ENCODE data around the gene ZNF438.

Gene ZNF438

DNA sequence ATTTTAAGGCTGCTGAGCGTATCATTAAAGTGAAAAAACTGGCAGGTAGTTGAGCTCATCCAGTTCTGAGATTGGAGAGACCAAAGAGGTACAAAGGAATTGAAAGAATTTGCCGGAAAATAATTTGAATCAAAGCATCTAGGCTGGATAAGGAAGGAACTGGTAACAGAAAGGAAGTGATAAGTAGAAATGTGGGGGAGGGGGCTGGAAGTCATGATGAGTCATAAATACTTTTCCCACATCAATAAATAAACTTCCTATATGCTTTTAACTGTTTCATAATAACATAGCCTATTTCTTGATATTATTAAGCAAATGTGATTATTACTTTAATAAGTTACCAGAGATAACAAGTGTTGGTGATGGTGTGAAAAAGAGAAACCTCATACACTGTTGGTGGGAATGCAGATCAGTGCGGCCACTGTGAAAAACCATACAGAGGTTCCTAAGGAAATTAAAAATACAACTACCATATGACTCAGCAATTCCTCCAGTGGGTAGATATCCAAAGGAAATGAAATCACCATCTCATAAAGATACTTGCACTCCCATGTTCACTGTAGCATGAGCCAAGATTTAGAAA lies 27.0 kb downstream of the ZNF438 start:
- H3K4me1 ChIP-seq (ENCODE audit: low read depth, poor library complexity, severe bottlenecking) = peaks cover 54% of the 10 kb centered on the region
- TF ChIP-seq, protein P1, sequence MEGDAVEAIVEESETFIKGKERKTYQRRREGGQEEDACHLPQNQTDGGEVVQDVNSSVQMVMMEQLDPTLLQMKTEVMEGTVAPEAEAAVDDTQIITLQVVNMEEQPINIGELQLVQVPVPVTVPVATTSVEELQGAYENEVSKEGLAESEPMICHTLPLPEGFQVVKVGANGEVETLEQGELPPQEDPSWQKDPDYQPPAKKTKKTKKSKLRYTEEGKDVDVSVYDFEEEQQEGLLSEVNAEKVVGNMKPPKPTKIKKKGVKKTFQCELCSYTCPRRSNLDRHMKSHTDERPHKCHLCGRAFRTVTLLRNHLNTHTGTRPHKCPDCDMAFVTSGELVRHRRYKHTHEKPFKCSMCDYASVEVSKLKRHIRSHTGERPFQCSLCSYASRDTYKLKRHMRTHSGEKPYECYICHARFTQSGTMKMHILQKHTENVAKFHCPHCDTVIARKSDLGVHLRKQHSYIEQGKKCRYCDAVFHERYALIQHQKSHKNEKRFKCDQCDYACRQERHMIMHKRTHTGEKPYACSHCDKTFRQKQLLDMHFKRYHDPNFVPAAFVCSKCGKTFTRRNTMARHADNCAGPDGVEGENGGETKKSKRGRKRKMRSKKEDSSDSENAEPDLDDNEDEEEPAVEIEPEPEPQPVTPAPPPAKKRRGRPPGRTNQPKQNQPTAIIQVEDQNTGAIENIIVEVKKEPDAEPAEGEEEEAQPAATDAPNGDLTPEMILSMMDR (conservative IDR thresholded peaks at IDR 0.05; ENCODE audit: low read depth, low read length) = no peak
- H3K4me2 ChIP-seq = no peak overlapping the region
- no peak overlapping the region for H3K27ac ChIP-seq
- no peak overlapping the region for H3K9ac ChIP-seq
- no peaks in the 10 kb centered on the region for H3K36me3 ChIP-seq (ENCODE audit: insufficient read depth)
- no peak overlapping the region for H2AFZ ChIP-seq (ENCODE audit: low read depth)
- no peak overlapping the region for H3K4me3 ChIP-seq (IDR thresholded peaks at IDR 0.05; ENCODE audit: insufficient read depth, low read depth, low read length)
- no peaks in the 10 kb centered on the region for H3K79me2 ChIP-seq (ENCODE audit: insufficient read depth, low read depth)
- no peaks in the 10 kb centered on the region for H3K27me3 ChIP-seq (ENCODE audit: insufficient read depth, low read depth)
- no peaks in the 10 kb centered on the region for H4K20me1 ChIP-seq (ENCODE audit: insufficient read depth)

DNA sequence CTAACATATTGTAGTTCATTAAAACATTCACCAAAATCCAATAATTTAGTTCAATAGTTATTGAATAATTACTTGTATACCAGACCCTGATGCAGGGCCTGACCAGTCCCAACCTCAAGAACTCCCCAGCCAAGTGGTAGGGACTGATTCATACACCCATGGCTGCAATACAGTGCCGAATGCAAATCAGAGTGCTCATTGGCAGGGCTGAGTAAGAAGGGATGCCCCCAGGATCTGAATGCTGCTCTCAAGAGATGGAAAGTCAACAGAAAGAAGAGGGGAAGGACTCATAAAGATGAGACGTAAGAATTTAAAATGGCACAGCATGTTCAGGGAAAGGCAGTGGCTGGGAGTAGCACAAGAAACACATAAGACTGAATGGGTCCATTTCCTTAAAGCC lies 29.9 kb downstream of the ZNF438 start:
- no peak overlapping the region for H3K27ac ChIP-seq
- no peaks in the 10 kb centered on the region for H3K36me3 ChIP-seq (ENCODE audit: insufficient read depth)
- TF ChIP-seq, protein P1 (conservative IDR thresholded peaks at IDR 0.05; ENCODE audit: low read depth, low read length) = no peak
- no peak overlapping the region for H2AFZ ChIP-seq (ENCODE audit: low read depth)
- no peak overlapping the region for H3K9ac ChIP-seq
- no peak overlapping the region for H3K4me2 ChIP-seq
- no peaks in the 10 kb centered on the region for H4K20me1 ChIP-seq (ENCODE audit: insufficient read depth)
- no peaks in the 10 kb centered on the region for H3K79me2 ChIP-seq (ENCODE audit: insufficient read depth, low read depth)
- H3K4me1 ChIP-seq (ENCODE audit: low read depth, poor library complexity, severe bottlenecking) = peaks cover 57% of the 10 kb centered on the region
- no peak overlapping the region for H3K4me3 ChIP-seq (IDR thresholded peaks at IDR 0.05; ENCODE audit: insufficient read depth, low read depth, low read length)
- no peaks in the 10 kb centered on the region for H3K27me3 ChIP-seq (ENCODE audit: insufficient read depth, low read depth)

DNA sequence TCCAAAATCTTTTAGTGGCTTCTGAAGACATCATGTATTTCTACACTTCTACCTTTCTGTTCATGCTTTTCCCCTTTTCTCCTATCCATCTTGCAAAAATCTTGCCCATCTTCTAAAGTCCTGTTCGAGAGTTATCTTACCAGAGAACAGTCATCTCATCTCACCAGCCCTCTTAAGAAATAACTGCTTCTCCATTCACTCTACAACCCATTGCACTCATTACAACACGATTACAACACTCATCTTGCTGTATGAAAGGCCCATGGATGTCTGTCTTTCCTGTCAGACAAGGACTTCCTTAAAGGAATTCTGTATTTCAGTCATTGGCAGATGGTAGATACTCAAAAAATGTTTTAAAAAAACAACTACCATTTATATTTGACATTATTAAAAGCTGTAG lies 30.8 kb downstream of the ZNF438 start:
- no peaks in the 10 kb centered on the region for H4K20me1 ChIP-seq (ENCODE audit: insufficient read depth)
- H3K4me1 ChIP-seq (ENCODE audit: low read depth, poor library complexity, severe bottlenecking) = peaks cover 48% of the 10 kb centered on the region
- H3K79me2 ChIP-seq (ENCODE audit: insufficient read depth, low read depth) = no peaks in the 10 kb centered on the region
- TF ChIP-seq, protein P1 (conservative IDR thresholded peaks at IDR 0.05; ENCODE audit: low read depth, low read length) = no peak
- no peaks in the 10 kb centered on the region for H3K27me3 ChIP-seq (ENCODE audit: insufficient read depth, low read depth)
- H2AFZ ChIP-seq (ENCODE audit: low read depth) = no peak overlapping the region
- H3K27ac ChIP-seq = no peak overlapping the region
- no peak overlapping the region for H3K4me2 ChIP-seq
- no peak overlapping the region for H3K9ac ChIP-seq
- H3K36me3 ChIP-seq (ENCODE audit: insufficient read depth) = no peaks in the 10 kb centered on the region
- no peak overlapping the region for H3K4me3 ChIP-seq (IDR thresholded peaks at IDR 0.05; ENCODE audit: insufficient read depth, low read depth, low read length)

DNA sequence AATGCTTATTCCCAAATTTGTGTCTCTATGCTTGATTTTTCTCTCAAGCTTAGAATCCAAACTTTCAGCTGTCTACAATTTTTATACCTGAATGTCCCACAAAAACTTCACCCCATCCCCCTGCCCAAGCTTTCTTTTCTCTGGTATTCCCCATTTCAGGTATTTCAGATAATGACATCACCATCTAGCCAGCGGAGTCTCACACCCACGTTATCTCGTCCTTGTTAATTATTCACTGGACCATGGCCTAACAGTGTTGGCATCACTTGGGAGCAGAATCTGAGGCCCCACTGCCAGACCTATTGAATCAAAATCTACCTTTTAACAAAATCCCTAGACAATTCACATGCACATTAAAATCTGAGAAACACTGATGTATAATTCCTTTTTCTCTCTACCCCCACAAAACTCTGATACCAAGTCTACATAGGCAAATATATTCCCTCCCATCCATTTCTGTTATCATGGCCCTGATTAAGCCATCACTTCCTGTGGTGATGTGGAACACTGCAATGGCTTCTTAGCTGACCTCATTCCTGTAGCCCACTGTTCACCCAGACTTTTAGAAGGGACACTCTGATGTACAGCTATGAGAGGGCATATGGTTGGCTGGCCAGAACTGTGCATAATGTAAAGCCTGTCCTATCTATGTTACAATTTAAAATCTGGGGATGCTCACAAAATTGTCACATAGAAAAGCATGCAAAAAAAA lies 31.4 kb downstream of the ZNF438 start:
- H3K9ac ChIP-seq = no peak overlapping the region

More for the DNA sequence above, 31.4 kb downstream of the ZNF438 start:
- H2AFZ ChIP-seq (ENCODE audit: low read depth) = no peak overlapping the region
- peaks cover 47% of the 10 kb centered on the region for H3K4me1 ChIP-seq (ENCODE audit: low read depth, poor library complexity, severe bottlenecking)
- no peak overlapping the region for H3K4me2 ChIP-seq
- no peaks in the 10 kb centered on the region for H3K36me3 ChIP-seq (ENCODE audit: insufficient read depth)
- H3K4me3 ChIP-seq (IDR thresholded peaks at IDR 0.05; ENCODE audit: insufficient read depth, low read depth, low read length) = no peak overlapping the region
- no peaks in the 10 kb centered on the region for H3K79me2 ChIP-seq (ENCODE audit: insufficient read depth, low read depth)
- no peaks in the 10 kb centered on the region for H4K20me1 ChIP-seq (ENCODE audit: insufficient read depth)
- TF ChIP-seq, protein P1 (conservative IDR thresholded peaks at IDR 0.05; ENCODE audit: low read depth, low read length) = no peak
- H3K27ac ChIP-seq = no peak overlapping the region
- H3K27me3 ChIP-seq (ENCODE audit: insufficient read depth, low read depth) = no peaks in the 10 kb centered on the region
